A172 (cell line): ENCODE measurements around the gene SNX5. TPM values are rescaled to one million over a fixed set of nuclear protein-coding genes. Genes with fewer than 3 reads are reported as not detected.

Experiments used
- DNase-seq: peaks from one replicate; pipeline ENCODE4 v3.0.0-alpha.2; 2015; ENCODE audit warnings: low spot score
- total RNA-seq: library from RNA; depleted of rRNA; stranded (reverse); fragments of >200 nt; shearing (Covaris generic); gene quantifications from 2 replicates; pipeline ENCODE4 v1.2.3, GENCODE V29; 2014

Gene SNX5
- total RNA-seq, 1 experiment from 2014 or later, result 134 TPM

DNA sequence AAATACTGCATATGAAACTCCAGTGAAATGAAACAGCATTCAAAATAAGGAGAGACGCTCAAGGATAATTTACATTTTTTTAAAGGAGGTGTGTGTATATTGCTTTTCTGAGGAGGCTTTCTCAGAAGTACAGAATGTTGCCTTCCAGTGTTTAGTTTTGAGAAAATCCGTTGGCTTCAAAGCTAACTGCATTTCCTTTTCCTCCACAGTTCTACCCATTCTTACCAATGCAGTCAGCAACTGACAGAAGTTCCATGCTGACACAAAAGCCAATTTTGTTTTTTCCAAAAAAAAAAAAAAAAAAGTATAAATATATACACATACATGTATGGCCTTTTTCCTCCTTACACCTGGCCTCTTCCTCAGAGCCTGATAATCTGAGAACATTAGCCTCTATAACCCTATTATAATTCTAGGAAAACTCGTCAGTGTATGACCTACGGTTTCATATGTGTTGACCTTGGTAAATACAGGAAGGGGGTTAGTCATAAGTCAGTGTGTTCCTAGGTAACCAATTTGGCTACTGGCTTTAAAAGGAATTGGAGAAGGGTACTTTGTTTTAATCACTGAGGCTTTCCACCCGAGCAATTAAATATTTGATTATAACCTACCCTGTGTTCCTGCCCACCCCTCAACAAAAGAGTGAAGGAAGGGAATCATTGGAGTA is 24.4 kb upstream of the SNX5 start:
- DNase-seq, result no peak

DNA sequence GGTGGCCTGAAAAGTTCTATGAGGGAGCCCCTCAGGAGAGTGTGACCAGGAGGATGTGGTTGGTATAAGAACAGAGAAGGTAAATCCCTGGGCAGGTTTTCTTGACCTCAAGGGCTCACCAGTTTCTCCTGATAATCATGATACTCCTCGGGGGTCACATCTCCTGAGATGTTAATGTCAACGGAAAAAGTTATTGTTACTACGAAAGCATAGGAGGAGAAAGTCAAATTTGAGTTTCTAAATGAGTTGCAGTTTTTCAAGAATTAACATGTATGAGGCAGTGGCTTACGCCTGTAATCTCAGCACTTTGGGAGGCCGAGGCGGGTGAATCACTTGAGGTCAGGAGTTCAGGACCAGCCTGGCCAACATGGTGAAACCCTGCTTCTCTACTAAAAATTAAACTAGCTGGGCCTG is 23.6 kb upstream of the SNX5 start:
- no peak for DNase-seq

DNA sequence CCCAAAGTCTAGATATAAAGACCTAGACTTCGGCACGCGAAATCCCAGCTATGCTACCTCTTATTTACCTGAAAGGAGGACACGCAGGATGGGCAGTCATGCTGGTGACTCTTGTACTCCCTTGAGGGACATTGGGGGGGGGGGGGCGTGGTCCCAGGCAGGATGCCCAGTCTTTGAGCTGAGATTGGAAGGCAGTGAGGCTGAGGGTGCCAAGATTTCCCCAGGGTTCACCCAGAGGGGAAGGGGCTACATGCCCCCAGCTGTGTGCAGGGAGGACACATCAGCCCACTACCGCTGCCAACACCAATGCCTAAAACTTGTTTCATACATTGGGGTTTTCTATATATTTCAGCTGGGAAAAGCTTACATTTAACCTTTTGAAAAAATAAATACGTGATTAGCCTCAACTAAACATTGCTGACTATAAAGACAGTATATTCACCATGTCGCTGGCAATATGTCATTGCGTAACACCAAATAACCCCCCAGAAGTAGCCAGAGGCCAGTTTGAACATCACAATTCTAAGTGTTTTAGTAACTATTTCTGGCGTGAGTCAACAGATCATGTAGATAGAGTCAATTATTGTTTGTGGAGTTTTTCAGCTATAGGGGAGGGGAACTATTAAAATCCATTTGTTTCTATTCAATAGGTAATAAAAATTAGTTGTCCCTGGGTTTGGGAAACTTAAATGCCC is 21.8 kb upstream of the SNX5 start:
- no peak for DNase-seq

DNA sequence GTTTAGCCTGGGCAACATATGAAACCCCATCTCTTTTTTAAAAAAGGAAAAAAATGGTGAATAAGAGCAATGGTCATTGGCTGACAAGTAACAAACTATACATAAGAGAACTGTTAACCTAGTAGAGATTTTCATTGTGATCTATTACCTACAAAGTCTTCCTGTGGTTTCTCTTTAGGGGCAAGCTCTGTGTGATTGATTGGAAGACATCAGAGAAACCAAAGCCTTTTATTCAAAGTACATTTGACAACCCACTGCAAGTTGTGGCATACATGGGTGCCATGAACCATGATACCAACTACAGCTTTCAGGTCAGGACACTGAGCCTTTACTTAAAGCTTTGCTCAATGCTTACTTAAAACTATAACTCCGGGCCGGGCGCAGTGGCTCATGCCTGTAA is 19.4 kb upstream of the SNX5 start:
- DNase-seq, result no peak

DNA sequence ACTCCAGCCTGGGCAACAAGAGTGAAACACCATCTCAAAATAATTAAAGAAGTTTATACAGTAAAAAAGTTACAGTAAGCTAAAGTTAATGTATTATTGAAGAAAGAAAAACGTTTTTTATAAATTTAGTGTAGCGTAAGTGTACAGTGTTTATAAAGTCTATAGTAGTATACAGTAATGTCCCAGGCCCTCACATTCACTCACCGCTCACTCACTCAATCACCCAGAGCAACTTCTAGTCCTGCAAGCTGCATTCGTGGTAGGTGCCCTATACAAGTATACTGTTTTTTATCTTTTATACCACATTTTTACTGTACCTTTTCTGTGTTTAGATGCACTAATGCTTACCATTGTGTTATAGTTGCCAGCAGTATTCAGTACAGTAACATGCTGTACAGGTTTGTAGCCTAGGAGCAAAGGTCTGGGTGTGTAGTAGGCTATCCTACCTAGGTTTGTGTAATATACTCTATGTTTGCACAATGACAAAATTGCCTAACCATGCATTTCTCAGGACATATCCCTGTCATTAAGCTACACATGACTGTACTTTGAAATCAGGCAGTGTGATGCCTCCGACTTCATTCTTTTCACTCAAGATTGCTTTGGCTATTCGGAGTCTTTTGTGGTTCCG is 16.9 kb upstream of the SNX5 start:
- DNase-seq, result no peak

DNA sequence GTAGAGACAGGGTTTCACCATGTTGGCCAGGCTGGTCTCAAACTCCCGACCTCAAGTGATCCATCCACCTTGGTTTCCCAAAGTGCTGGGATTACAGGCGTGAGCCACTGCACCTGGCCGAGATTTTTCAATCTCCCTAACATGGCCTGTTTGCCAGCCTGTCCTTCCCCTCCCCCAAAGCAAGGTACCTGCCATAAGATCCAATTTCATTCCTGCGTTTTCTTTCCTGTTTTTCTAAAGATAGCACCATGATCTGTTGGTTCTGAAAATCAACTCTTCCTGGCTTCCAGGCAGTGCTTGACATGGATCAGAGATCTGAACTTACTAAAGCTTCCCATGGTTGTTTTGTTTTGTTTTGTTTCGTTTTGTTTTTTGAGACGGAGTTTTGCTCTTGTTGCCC is 7.7 kb upstream of the SNX5 start:
- DNase-seq, result no peak

DNA sequence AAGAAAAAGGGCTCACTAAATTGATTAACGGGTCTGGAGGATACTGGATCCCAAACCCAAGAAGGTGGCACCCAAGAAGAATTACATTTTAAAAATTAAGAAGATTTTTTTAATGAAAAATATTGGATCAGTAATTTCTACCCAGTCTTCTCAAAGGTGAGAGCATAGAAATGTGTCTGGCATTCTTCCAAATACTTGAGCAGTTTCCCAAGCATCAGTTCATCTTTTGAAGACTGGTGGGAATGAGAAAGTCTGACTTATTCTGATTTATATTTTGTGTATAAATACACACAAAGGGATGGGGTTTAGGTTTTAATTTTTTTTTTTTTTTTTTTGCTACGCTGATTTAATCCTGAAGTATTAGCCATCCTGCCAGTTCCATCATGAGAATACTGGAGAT is 3.5 kb upstream of the SNX5 start:
- no peak for DNase-seq

DNA sequence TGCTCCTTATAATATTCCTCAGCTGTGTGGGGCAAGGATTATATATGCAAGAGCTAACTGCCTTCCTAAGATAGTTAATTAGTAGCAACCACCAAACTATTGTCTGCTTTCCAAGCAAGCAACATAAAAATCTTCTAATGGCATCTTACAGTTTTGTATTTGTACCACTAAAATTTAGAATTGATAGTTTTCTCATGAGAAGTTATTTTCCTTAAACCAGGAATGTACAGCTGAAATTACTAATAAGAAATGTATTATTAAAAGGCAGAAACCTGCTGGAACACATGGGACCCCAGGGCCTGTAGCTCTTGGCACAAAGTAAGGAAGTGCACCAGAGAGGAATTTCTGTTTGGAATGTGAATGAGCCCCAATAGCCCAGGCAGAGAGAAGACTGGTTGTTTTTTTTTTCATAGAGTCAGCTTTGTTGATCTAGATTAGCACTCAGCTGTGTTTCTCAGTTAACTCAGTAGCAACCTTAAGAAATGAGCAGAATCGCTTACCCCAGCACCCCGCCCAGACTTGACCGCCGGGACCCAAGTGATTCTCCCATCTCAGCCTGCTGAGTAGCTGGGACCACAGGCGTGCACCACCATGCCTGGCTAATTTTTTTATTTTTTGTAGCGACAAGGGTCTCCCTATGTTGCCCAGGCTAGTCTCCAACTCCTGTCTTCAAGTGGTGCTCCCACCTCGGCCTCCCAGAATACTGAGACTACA is 2.9 kb upstream of the SNX5 start:
- peak; percentile 37 for DNase-seq

DNA sequence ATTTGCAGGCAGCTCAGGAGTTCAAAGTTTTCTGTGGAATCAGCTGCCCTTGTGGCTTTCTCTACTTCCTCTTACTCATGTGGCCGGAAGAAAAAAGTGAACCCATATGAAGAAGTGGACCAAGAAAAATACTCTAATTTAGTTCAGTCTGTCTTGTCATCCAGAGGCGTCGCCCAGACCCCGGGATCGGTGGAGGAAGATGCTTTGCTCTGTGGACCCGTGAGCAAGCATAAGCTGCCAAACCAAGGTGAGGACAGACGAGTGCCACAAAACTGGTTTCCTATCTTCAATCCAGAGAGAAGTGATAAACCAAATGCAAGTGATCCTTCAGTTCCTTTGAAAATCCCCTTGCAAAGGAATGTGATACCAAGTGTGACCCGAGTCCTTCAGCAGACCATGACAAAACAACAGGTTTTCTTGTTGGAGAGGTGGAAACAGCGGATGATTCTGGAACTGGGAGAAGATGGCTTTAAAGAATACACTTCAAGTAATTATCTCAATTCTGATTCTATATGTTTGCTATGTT is 1.4 kb upstream of the SNX5 start:
- peak; percentile 71 for DNase-seq

DNA sequence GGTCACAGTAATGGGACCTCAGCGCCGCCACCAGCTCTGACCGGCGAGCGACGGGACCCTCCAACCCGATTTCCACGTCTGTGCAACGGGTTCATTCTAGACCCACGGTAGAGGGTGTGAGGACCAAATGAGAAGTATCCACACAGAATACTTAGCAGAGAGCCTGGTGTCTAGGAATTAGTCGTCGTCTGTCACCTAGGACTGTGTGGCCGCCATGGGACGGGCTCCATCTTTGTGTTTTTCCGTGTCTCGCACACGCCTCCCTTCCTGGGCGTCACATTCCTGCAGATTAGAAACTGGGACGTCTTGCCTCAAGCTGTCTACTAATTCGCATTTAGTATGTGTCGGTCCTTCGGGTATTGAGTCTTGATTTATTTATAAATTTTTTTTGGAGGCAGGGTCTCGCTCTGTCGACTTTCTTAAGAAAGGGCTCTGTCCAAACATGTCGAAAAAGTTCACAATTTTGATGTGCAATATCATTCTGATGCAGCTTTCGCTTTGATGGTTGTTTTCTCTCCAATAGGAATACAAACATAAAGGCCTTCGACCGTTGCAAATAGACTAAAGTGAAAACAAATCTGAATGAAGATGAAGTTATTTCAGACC is 787 bp upstream of the SNX5 start:
- peak; percentile 51 for DNase-seq

DNA sequence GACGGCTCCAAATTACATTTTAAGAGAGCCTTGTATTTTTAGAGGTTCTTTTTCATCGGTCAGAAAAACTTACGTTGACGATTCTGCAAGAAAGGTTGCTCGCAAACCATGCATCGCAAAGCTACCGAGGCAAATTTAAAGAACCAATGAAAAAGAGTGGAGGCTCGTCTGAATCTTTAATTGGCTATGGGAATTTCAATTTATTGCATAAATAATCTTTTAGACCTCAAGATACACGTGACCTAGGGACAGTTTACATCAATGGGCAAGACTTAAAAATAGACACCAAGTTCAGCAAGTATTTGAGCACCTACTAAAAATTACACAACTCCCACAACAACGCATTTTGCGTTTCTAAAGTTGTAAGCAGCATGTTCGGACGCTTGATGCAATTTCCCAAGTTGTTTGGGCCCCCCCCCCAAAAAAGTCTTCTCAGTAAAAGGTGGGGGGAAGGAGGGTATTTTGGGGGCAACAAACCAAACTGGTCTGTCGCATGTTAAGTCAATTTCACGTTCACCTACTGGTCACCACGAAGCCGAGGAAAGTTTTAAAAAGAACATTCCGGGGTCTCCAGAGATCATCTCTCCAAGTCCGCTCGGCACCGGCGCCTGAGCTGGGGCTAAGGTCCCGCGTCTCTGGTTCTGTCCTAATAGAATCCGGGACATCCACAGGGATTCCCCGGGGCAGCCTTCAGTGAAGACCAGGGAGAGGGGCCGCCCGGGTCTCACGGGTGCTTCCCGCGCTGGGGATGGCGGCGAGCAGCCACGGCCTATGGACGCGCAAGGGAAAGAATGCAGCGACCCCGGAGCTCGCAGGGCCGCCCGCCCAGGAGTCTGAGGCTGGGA is 851 bp downstream of the SNX5 start:
- peak; percentile 29 for DNase-seq

DNA sequence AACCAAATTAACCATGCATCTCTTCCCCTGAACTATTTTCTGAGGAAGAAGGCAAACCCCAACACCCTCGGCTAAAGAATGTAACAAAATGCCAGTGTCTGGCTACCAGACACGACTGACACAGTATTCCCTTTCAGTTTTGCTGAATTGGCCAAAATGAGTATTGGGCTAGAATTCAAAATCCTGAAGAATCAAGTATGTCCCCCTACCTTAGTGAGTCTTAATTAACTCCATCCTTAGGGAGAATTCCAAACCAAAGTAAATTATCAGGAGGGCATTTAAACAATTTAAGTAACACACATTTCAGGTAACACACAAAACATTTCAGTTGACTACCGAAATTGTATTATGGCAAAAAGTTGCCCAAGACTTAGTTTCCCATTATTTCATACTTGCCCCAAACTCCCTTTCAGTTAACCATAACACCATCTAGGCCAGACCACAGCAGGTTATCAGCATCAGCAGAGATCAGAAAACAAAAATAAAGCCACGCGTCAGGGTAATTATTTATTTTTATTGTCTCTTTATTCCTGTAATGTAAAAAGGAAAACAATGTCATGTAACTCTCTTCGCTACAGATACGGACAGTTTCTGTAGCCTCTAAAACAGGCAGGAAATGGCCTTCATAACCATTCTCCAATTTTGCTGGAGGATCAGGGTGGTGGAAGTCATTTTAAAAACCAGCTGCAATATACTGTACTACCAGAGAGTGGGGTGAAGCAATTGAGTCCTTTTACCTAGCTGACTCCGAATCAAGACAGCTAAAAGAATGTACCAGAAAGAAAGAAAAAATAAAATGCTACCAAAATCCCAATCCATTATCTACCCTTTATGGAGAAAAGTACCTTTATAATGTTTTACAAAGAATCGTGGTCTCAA is 1.9 kb downstream of the SNX5 start:
- DNase-seq, result peak; percentile 48

DNA sequence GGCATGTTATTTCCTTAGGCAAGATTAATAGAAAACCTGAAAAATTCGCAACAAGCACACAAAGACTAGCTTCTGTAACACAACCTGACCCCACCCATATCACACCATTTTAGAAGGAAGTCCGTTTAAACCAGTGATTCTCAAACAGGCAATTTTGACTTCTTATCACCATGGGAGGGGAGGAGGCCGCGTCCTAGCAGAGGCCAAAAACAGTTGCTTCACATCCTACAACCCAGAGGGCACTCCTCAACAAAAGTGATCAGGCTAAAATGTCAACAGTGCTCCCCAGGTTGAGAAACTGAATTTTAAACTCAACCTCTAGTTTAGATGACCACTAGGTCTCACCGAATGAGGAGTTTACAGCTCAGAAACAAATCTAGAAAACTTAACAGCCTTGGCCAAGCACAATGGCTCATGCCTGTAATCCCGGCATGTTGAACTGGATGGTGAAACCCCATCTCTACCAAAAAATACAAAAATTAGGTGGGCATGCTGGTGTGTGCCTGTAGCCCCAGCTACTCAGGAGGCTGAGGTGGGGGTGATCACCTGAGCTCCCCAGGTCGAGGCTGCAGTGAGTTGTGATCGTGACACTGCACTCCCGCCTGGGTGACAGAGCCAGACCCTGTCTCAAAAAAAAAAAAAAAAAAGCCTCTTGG is 3.4 kb downstream of the SNX5 start:
- no peak for DNase-seq

DNA sequence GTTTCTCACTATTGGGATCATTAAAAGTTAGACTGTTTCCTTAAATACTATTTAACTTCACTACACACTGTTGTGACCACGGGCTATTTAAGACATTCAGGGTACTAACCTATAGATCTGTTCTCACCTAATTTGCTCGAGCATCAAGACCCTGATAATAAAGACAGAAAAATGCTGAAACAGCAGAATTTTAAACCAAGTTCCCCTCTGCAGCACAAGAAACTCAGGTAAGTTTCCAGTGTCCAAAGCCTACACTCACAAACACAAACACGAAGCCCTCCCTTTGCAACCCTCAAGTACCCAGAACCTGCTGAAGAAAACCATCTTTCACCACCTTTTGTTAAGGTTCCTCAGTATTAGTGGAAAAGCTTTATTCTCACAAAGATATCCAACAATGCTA is 4.0 kb downstream of the SNX5 start:
- DNase-seq, result no peak

DNA sequence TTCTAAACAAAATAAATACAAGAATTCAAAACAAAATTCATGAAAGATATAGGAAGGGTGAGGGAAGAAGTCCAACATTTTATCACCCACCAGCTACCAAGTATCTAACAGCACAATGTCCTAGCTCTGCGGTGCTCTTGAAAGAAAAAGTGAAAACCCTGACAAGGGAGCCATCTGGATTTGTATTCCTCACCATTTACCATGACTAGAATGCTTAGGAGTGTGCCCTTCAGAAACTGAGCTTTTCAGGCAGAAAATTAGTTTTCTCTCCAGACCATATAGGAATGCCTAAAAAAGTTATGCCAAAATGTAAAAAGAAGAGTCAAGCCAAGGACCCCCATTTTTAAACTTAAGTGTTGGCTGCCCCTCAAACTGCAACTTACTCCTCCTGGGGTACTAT is 4.5 kb downstream of the SNX5 start:
- no peak for DNase-seq

DNA sequence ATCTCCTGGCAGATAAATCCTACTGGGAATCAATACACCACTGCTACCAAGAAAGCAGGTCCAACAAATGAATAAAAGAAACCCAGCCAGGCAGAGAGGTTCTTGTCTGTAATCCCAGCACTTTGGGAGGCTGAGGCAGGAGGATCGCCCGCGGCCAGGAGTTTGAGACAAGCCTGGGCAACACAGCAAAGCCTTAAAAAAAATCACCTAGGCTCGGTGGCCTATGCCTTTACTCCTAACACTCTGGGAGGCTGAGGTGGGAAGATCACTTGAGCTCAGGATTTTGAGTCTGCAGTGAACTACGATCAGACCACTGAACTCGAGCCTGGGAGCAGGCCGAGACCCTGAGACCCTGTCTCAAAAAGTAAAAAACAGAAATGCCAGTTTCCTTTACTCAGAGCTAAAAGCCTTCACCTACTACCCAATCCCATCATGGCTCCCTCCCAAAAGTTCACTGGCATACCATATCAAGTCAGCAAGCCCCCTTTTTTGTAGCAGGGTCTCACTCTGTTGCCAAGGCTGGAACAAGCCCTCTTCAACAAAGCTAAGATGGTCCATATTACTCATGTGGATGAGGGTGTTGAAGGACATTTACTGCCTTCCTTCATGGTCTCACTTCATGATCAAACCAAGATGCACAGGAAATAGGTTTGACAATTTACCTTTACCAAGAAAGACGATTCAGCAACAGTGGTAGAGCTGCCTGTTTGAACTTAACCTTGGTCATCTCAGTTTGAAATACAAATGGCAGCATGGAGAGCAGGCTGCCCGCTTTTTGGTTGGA is 5.3 kb downstream of the SNX5 start:
- no peak for DNase-seq

DNA sequence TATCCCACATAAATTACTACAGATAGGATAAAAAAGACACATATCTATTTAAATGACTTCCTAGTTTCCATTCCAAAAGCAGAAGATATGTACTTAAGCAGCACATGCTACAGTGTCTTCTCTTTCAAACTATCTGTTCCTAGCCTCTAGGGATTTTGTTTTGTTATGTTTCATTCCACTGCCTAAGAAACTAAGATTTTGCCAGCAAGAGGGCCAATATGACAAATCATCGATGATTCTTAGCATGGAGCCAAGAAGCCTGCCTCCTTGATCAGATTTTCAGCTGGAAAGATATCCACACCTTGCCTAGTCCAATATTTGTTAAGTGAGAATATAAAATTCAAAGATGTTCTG is 7.0 kb downstream of the SNX5 start:
- DNase-seq, result no peak

DNA sequence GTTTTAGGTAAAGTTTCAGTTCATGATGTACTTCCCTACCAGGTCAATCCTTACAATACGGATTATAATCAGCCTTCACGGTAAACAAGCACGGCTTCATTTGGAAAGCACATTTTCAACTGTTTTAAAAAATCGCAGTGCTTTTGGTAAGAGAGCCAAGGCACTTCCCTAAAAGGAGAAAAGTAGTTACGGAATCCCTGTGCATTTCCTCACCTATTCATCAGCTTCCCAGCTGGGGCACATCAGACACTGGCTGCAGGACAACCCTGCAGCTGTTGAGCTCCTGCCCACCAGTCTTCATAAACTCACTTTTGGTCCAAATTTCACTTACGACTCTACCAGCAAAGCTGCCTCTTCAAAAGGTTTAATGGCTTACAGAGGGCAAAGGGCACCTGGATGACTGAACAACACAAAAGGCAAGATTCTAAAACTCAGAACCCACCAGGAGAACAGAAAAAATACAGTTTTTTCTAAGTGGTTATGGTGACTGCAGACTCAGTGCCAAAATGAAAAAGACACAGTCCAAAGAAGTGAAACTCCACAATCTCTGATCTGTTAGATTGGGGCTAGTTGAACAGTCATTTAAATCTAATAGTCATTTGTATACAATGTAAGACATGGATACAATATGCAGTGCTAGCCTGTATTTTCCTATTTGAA is 7.5 kb downstream of the SNX5 start:
- DNase-seq, result no peak
